ENCODE measurements around the gene ATMIN. TPM values are rescaled to one million over a fixed set of nuclear protein-coding genes. Genes with fewer than 3 reads are reported as not detected.

ATMIN gene
- total and polyA plus RNA-seq, 2 of the 13 experiments (the other 11 are each of a cell fraction or from before 2014, with no cell fraction given): 34.6 to 60.4 TPM

GRCh38 chr16:81095953-81096714, 60.5 kb downstream of the ATMIN start, which contains the start of gene GCSH (continued):
- TF ChIP-seq ZNF644 (CRISPR knock-in tag; IDR thresholded peaks at IDR 0.05; ENCODE audit: low read depth): no peak
- 0 out of 2 replicates have a peak, but pooled peaks have one; percentile 25 for TF ChIP-seq ESRRA (CRISPR knock-in tag; IDR thresholded peaks at IDR 0.05; ENCODE audit: low read depth)
- TF ChIP-seq MNT (IDR thresholded peaks at IDR 0.05): peak; percentile 70
- TF ChIP-seq BRF2 (CRISPR knock-in tag; IDR thresholded peaks at IDR 0.05): peak; percentile 65; the same call in 1 of the 2 replicates
- TF ChIP-seq ZBTB43 (CRISPR knock-in tag; conservative IDR thresholded peaks at IDR 0.05): peak; percentile 79
- TF ChIP-seq CEBPB (IDR thresholded peaks at IDR 0.05; ENCODE audit: borderline replicate concordance, low read depth, low read length): no peak
- no peak for TF ChIP-seq ZNF460 (CRISPR knock-in tag; IDR thresholded peaks at IDR 0.05; ENCODE audit: borderline replicate concordance)
- peak; percentile 50; the same call in 1 of the 2 replicates for TF ChIP-seq IRF2 (CRISPR knock-in tag; IDR thresholded peaks at IDR 0.05)
- no peak for TF ChIP-seq KAT2B (IDR thresholded peaks at IDR 0.05; ENCODE audit: borderline replicate concordance, low read depth, low read length)
- TF ChIP-seq HINFP (CRISPR knock-in tag; IDR thresholded peaks at IDR 0.05; ENCODE audit: low read depth): peak; percentile 85; the same call in 1 of the 2 replicates
- TF ChIP-seq ZBED4 (CRISPR knock-in tag; IDR thresholded peaks at IDR 0.05; ENCODE audit: borderline replicate concordance): peak; percentile 37; the same call in 1 of the 2 replicates
- peak; percentile 63; the same call in 1 of the 2 replicates for TF ChIP-seq IRX3 (CRISPR knock-in tag; IDR thresholded peaks at IDR 0.05; ENCODE audit: borderline replicate concordance, low read depth)
- no peak for TF ChIP-seq SOX6 (IDR thresholded peaks at IDR 0.05)
- TF ChIP-seq SOX6 (CRISPR knock-in tag; IDR thresholded peaks at IDR 0.05): no peak
- peak; percentile 66; the same call in 1 of the 2 replicates for TF ChIP-seq MIER3 (CRISPR knock-in tag; IDR thresholded peaks at IDR 0.05; ENCODE audit: borderline replicate concordance)
- TF ChIP-seq BATF2 (CRISPR knock-in tag; IDR thresholded peaks at IDR 0.05): peak; percentile 87
